Activated naive CD8-positive, alpha-beta T cell treated with anti-CD3 and anti-CD28 coated beads, Interleukin-2, amount 50 U/mL, for 24 hours (primary cell): ENCODE measurements around the gene URAD.
"Not testable (repeated sequence)": the region's sequence is repeated elsewhere in the genome, so short reads cannot be mapped to it uniquely, and the experiment has no call there.

Source experiments
- ATAC-seq: fragments of 150-1000 bp; cut with Tn5 transposase; one replicate; pipeline ENCODE4 v1.10.0; 2021
- DNase-seq: peaks from one replicate; pipeline ENCODE4 v3.0.0; 2021
- H3K27ac Mint-ChIP-seq: one replicate; pipeline ENCODE4 v1.8.0; 2021; ENCODE audit warnings: mild to moderate bottlenecking, mixed read lengths
- H3K27me3 Mint-ChIP-seq: one replicate; pipeline ENCODE4 v1.8.0; 2021; ENCODE audit warnings: mixed read lengths
- H3K36me3 Mint-ChIP-seq: one replicate; pipeline ENCODE4 v1.8.0; 2021; ENCODE audit warnings: low read depth, mixed read lengths
- H3K4me1 Mint-ChIP-seq: one replicate; pipeline ENCODE4 v1.8.0; 2021; ENCODE audit warnings: mixed read lengths
- H3K4me3 Mint-ChIP-seq: one replicate; pipeline ENCODE4 v1.8.0; 2021; ENCODE audit warnings: mild to moderate bottlenecking, moderate library complexity, mixed read lengths
- H3K9me3 Mint-ChIP-seq: one replicate; pipeline ENCODE4 v1.8.0; 2021; ENCODE audit warnings: mixed read lengths

URAD gene

DNA sequence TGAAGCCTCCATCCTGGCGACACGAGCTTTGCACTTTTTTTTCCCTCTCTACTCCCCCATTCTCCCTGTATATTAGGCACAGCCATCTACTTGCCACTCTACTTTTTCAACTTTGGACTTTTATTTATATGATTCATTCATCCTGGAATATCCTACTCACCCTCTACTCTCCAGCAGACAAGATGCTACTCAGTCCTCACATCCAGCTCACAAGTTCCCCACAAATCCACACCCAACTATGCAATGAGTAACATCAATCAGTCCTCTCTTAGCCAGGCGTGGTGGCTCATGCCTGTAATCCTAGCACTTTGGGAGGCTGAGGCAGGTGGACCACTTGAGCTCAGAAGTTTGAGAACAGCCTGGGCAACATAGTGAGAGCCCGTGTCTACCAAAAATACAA is 23.9 kb upstream of the URAD start:
- Mint-ChIP-seq H3K27me3 (peaks cover 9% of the 10 kb centered on the region), H3K36me3 (no peaks in the 10 kb centered on the region), H3K9me3 (no peaks in the 10 kb centered on the region), H3K27ac (no peak overlapping the region), H3K4me3 (no peak overlapping the region), H3K4me1 (peaks cover 5% of the 10 kb centered on the region)
- ATAC-seq = peak; percentile 46
- no peak for DNase-seq

DNA sequence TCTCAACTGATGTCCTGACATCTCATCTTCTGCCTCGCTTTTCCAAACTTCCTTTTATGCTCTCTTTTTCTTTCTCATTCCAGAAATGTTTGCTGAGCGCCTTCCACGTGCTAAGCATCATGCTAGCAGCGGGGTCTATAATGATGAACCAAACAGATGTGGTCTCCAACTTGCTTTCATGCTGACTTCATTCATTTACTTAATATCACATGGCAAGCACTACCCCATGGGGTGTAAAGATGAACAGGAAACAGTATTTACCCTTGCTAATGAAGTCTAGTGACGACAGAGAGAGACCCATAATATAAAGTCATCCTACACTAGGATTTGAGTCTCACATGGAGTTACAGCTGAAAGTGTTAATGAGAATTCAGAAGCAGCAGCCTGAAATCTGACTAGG is 21.6 kb upstream of the URAD start:
- H3K36me3 Mint-ChIP-seq = no peaks in the 10 kb centered on the region
- no peak overlapping the region for H3K27ac Mint-ChIP-seq
- no peak overlapping the region for H3K4me3 Mint-ChIP-seq
- peaks cover 2% of the 10 kb centered on the region for H3K4me1 Mint-ChIP-seq
- DNase-seq = no peak
- no peak for ATAC-seq
- peaks cover 7% of the 10 kb centered on the region for H3K27me3 Mint-ChIP-seq
- no peaks in the 10 kb centered on the region for H3K9me3 Mint-ChIP-seq

DNA sequence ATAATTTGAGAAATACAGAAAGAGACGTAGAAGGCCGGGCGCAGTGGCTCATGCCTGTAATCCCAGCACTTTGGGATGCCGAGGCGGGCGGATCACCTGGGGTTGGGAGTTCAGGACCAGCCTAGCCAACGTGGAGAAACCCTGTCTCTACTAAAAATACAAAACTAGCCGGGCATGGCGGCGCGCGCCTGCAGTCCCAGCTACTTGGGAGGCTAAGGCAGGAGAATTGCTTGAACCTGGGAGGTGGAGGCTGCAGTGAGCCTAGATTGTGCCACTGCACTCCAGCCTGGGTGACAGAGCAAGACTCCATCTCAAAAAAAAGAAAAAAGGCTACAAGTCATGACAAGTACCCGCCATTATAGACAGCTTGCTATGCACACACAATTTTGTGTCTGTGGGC is 16.5 kb upstream of the URAD start:
- not testable (repeated sequence) for H3K4me1 Mint-ChIP-seq, H3K27me3 Mint-ChIP-seq, H3K4me3 Mint-ChIP-seq, H3K9me3 Mint-ChIP-seq, DNase-seq, H3K27ac Mint-ChIP-seq, H3K36me3 Mint-ChIP-seq, ATAC-seq

DNA sequence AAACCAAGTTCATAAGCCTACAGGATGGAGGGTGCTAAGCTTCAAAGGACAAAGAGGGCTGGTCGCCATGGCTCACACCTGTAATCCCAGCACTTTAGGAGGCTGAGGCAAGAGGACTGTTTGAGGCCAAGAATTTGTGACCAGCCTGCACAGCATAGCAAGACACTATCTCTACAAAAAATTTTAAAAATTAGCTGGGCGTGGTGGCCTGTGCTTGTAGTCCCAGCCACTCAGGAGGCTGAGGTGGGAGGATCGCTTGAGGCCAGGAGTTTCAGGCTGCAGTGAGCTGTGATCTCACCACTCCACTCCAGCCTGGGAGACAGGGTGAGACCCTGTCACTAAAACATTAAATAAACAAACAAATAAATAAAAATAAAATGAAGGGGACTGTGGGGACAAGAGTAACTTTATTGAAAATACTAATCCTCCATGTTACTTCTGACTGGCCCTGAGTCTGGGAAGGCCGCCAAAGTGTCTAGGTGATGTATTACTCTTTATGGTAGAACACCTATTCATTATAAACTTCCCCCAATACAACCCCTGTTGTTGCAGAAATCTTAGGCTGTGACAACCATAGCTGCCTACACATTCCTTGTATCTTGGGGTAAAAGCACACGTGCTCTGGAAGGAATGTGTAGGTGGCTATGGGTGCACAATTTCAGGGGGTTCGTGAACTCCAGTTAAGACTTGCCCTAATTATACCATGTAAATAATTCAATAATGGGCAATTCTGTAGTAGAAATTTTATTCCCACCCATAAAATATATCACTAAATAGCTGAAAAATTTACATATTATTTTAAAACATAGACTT is 14.6 kb upstream of the URAD start:
- no peaks in the 10 kb centered on the region for H3K36me3 Mint-ChIP-seq
- H3K4me1 Mint-ChIP-seq = no peaks in the 10 kb centered on the region
- no peak overlapping the region for H3K27ac Mint-ChIP-seq
- H3K9me3 Mint-ChIP-seq = no peaks in the 10 kb centered on the region
- no peak for DNase-seq
- no peak for ATAC-seq
- H3K4me3 Mint-ChIP-seq = no peak overlapping the region
- no peaks in the 10 kb centered on the region for H3K27me3 Mint-ChIP-seq

DNA sequence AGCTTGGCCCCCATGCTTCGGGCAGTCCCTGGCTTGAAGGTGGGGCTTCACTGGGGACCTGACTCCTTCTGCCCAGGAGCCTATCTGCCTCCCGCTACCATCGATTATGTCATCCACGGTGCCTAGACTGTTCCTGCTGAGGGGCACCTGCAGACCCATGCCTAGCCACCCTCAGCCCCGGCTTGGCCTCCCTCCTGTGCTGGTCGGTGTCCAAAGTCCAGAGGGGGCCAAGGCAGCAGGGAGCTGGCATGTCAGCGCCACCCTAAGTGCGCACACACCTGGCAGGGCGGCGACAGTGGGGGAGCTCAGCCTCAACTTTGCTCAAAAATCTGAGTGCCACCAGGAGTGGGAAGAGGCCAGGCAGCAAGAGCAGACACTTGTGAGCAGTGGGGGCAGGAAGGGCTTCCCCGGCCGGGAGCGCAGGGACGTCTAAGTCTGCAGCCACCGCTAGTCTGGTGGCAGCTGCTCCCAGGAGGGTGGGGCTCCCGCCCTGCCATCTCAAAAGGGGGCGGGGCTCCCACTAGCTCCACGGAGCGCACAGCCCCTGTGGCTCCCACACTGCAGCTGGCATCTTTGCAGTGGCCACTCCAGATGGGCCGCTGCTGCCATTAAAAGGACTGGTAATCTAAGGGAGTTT is 13.5 kb upstream of the URAD start:
- Mint-ChIP-seq H3K9me3 (no peaks in the 10 kb centered on the region), H3K4me1 (no peaks in the 10 kb centered on the region), H3K4me3 (no peak overlapping the region), H3K36me3 (no peaks in the 10 kb centered on the region), H3K27ac (no peak overlapping the region), H3K27me3 (no peaks in the 10 kb centered on the region)
- ATAC-seq = no peak
- DNase-seq = no peak

DNA sequence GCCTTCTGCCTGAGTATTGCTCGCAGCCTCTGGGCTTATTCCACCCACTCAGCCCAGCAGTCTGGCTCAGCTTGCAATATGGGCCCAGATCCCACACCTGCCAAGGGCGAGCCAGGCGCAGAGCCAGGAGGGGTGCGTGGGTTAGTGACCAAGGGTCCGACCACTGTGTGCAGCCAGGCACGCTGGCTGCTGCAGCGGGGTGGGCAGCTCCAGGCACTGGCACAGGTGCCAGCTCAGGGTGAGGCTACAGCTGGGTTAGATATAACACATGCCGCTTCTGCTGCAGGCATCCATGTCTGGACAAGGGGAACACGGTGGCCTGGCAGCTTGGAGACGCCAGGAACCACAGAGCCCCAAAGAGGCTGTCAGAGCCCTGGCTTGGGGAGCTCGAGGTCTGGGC is 12.6 kb upstream of the URAD start:
- H3K36me3 Mint-ChIP-seq = no peaks in the 10 kb centered on the region
- no peaks in the 10 kb centered on the region for H3K27me3 Mint-ChIP-seq
- DNase-seq (no peak), ATAC-seq (no peak)
- H3K4me1 Mint-ChIP-seq = no peaks in the 10 kb centered on the region
- H3K4me3 Mint-ChIP-seq = no peak overlapping the region
- no peaks in the 10 kb centered on the region for H3K9me3 Mint-ChIP-seq
- H3K27ac Mint-ChIP-seq = no peak overlapping the region

DNA sequence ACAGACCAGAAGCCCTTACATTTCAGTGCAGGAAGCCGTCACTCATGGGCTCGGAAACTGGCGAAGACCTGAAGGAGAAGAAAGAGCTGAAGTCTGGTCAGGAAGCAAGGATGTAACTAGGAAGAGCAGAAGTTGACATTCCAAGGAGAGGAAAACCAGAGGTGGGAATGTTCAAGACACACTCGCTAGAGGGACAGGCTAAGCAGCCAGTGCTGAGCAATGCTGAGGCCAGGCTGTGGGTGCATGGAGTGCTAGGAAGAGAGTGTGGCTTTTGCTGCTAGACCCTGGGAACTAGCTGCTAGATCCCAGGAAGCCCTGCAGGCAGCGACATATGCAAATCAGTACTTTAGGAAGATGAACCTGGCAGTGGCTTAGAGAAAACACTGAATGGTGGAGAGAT is 12.1 kb upstream of the URAD start:
- no peaks in the 10 kb centered on the region for H3K27me3 Mint-ChIP-seq
- no peak overlapping the region for H3K27ac Mint-ChIP-seq
- ATAC-seq (no peak), DNase-seq (no peak)
- H3K36me3 Mint-ChIP-seq = no peaks in the 10 kb centered on the region
- H3K9me3 Mint-ChIP-seq = no peaks in the 10 kb centered on the region
- no peak overlapping the region for H3K4me3 Mint-ChIP-seq
- H3K4me1 Mint-ChIP-seq = no peaks in the 10 kb centered on the region

DNA sequence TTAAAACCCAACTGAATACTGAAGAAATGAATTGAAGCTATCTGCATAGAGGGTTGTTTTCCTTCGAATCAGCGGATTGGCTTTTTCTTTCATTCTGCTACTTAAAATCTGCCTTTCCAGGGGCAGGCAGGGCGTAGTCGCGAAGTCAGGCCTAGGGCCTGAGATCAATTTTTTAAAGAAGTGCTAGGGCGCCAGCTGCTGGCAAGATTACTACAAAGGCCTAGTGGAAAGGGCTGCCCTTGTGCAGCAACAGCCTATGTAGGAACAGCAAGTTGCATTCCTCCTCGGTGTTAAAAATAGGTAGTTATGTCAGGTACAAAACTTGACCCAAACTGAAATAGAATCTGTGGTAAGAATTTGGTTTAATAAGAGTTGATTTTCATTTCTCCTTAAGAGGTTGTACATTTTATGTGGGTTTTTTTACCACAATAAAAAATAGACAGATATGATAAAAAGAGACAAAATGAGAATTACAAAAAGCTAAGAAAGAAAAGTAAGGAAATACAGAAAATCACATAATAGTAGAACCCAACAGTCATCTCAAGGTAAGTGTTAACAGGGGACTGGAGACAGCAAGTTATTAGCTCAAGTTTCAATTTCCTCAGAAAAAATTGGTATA is 9.5 kb upstream of the URAD start:
- Mint-ChIP-seq H3K4me1 (no peaks in the 10 kb centered on the region), H3K36me3 (no peaks in the 10 kb centered on the region), H3K4me3 (no peak overlapping the region), H3K27me3 (no peaks in the 10 kb centered on the region), H3K27ac (no peak overlapping the region), H3K9me3 (no peaks in the 10 kb centered on the region)
- no peak for ATAC-seq
- DNase-seq = no peak

DNA sequence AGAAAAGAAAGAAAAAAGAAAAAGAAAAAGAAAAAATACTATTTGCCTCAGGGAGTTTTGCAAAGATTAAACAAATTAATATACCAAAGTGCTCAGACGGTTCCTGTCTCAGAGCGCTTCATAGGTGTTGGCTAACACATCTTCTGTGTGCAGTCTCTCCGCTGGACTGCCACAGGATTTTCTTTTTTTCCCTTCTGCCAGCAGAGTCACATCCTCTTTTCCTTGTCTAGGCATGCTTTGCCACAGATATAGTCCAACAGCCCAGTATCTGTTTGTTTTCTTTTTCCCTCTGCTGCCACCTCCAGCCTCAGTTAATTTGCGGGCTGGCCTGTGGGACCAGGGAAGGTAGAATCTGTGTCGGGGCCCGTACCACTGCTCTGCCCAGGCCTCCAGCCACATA is 3.4 kb upstream of the URAD start:
- H3K9me3 Mint-ChIP-seq = no peaks in the 10 kb centered on the region
- peaks cover 8% of the 10 kb centered on the region for H3K27me3 Mint-ChIP-seq
- no peaks in the 10 kb centered on the region for H3K36me3 Mint-ChIP-seq
- DNase-seq = no peak
- H3K27ac Mint-ChIP-seq = no peak overlapping the region
- no peak overlapping the region for H3K4me3 Mint-ChIP-seq
- ATAC-seq = no peak
- H3K4me1 Mint-ChIP-seq = no peaks in the 10 kb centered on the region

DNA sequence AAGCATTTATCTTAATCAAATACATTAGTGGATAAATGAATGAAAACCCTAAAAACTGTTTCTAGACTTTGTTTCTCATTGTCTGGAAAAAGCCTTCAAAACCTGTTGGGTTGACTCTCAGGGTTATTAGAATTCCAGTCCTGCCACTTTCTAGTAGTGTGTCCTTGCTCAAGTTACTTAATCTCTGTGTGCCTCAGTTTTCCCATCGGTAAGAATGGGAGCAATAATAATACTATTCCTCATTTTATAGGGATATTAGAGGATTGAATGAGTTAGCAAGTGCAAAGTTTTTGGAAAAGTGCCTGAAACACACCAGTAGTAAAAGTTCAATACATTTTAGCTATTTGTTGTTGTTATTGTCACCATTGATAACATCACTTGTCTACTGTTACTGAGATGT is 2.9 kb downstream of the URAD start:
- no peak overlapping the region for H3K4me3 Mint-ChIP-seq
- no peaks in the 10 kb centered on the region for H3K9me3 Mint-ChIP-seq
- H3K27ac Mint-ChIP-seq = no peak overlapping the region
- no peaks in the 10 kb centered on the region for H3K36me3 Mint-ChIP-seq
- DNase-seq (no peak), ATAC-seq (no peak)
- peaks cover 4% of the 10 kb centered on the region for H3K4me1 Mint-ChIP-seq
- H3K27me3 Mint-ChIP-seq = peaks cover 43% of the 10 kb centered on the region

DNA sequence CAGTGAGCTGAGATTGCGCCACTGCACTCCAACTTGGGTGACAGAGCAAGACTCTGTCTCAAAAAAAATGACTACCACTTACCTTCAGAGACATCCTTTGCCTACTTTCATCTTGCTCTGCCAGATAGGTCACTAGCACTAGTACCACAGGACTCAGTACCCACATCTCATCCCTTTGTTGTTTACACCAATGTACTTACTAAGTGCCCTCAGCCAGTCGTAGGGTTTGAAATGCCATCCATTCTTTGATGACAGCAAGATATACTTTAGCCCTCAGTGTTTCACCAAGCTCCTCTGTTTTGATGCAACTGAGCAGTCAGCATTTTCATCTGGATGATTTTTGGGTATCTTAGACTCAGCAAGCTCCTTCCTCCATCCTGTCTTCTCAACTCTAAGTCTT is 6.1 kb downstream of the URAD start:
- Mint-ChIP-seq H3K27me3 (peaks cover 62% of the 10 kb centered on the region), H3K36me3 (no peaks in the 10 kb centered on the region), H3K27ac (no peak overlapping the region), H3K9me3 (no peaks in the 10 kb centered on the region), H3K4me1 (peaks cover 20% of the 10 kb centered on the region), H3K4me3 (no peak overlapping the region)
- ATAC-seq (no peak), DNase-seq (no peak)

DNA sequence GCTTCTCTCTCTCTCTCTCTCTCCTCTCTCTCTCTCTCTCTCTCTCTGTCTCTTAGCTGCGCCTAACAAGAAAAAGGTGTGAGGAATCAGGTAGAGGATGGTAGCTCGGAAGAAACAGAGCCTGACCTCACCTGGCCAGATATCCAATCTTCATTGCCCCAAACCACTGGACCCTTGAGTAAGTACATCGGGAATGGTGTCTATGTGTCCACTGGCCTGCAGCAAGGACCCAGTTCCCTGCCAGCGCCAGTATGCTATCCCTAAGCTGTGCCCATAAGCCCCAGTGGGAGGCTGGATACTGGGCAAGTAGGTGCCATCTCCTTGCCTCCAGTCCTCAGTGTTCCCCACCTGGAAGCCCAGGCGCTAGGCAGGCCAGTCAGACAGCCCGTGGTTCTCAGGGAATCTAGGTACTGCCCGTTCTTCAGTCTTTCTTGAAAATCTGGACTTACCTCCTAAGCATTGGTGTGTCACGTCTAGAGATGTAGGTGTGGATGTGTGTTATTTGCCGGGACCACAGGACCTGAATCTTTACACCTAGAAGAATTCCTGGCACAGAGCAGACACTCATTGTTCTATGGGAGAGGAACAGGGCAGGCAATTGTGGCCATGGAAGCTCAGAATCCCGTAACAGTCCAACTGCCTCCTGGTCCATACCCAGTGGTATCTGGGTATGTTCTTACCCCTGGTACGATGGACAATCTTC is 7.3 kb downstream of the URAD start:
- no peak for ATAC-seq
- Mint-ChIP-seq H3K27me3 (peaks cover 67% of the 10 kb centered on the region), H3K36me3 (no peaks in the 10 kb centered on the region), H3K27ac (no peak overlapping the region), H3K9me3 (no peaks in the 10 kb centered on the region), H3K4me1 (peaks cover 20% of the 10 kb centered on the region), H3K4me3 (no peak overlapping the region)
- DNase-seq = no peak

DNA sequence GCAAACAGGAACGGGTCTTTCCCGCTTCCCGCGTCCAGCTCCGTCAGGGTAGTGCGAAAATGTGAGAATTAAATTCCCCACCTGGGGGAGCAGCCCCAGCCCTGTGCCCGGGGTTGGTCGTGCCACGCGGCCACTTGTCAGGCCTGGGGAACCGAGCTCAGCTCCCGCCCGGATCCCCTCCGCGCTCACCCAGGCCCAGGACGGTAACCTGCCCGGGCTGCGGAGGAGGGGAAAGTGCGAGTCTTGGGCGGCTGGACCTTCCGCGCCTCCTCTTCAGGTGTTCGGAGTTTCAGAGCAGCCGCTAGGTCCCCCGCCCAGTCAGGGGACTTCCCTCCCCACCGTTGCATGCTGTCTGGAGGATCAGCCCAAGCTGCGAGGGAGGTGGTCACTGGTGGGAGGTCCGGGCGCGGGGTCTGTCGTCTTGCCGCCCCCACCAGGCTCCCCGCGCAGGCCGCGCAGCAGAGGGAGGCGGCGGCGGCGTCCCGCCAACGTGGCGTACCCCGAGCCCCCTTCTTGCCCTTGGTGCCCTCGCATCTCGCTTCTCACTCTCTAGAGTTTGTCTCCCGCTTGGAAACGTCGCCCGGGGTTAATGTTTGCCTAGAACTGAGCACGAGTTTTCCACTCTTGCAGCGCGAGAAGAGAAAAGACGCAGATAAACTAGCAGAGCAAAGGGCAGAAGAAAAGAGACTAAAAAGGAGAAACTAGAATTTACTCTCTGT is 8.1 kb downstream of the URAD start:
- ATAC-seq = no peak
- no peak for DNase-seq
- Mint-ChIP-seq H3K9me3 (no peaks in the 10 kb centered on the region), H3K27me3 (peaks cover 73% of the 10 kb centered on the region), H3K27ac (no peak overlapping the region), H3K36me3 (no peaks in the 10 kb centered on the region), H3K4me3 (no peak overlapping the region), H3K4me1 (peaks cover 23% of the 10 kb centered on the region)

DNA sequence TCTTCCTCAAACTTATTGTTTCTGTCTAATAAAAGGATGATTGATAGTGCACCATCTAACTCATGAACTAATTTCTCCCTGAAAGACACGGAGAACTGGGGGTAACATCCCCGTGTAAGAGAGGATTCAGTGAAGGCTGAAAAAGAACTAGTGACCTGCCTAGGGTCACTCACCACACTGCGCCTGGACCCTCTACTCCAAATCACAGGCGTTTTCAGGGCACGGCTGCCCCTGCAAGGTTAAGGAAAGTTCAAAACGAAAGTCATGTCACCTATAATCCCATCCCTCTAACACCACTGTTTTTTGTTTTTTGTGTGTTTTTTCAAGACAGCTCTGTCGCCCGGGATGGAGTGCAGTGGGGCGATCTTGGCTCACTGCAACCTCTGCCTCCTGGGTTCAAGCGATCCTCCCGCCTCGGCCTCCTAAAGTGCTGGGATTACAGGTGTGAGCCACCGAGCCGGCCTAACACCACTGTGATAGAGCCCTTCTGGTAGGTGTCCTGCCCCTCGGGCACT is 8.7 kb downstream of the URAD start:
- H3K4me3 Mint-ChIP-seq = no peak overlapping the region
- DNase-seq = no peak
- H3K9me3 Mint-ChIP-seq = no peaks in the 10 kb centered on the region
- no peak overlapping the region for H3K27ac Mint-ChIP-seq
- no peaks in the 10 kb centered on the region for H3K36me3 Mint-ChIP-seq
- no peak for ATAC-seq
- H3K27me3 Mint-ChIP-seq = peaks cover 80% of the 10 kb centered on the region
- H3K4me1 Mint-ChIP-seq = peaks cover 26% of the 10 kb centered on the region
